GM23248 (cell line): ENCODE measurements around the gene CLIC4. TPM values are rescaled to one million over a fixed set of nuclear protein-coding genes. Genes with fewer than 3 reads are reported as not detected.
A peak's percentile ranks its signal among the peaks of the same experiment; 100 is the strongest.

Experiments
- DNase-seq: peaks from one replicate; pipeline ENCODE4 v3.0.0-alpha.2; 2015
- H2AFZ ChIP-seq: fragments of 200-600 bp; sonication (generic); 2 replicates; pipeline ENCODE4 v1.6.1; 2016; ENCODE audit warnings: antibody characterized with exemption
- H3F3A ChIP-seq: fragments of 200-600 bp; sonication (generic); 2 replicates; pipeline ENCODE4 v1.6.1; 2016; ENCODE audit warnings: mild to moderate bottlenecking, antibody characterized with exemption, mixed run types; ENCODE audit not compliant: insufficient read depth
- H3K27ac ChIP-seq: fragments of 200-600 bp; sonication (generic); 2 replicates; pipeline ENCODE4 v1.5.1; 2016; ENCODE audit warnings: mild to moderate bottlenecking
- H3K27me3 ChIP-seq: fragments of 200-600 bp; sonication (generic); replicated peaks from 2 replicates; pipeline ENCODE4 v1.6.1; 2016; ENCODE audit warnings: mild to moderate bottlenecking; ENCODE audit not compliant: insufficient read depth
- H3K36me3 ChIP-seq: fragments of 200-600 bp; sonication (generic); 2 replicates; pipeline ENCODE4 v1.6.1; 2016; ENCODE audit warnings: low read depth, mild to moderate bottlenecking
- H3K4me1 ChIP-seq: fragments of 200-600 bp; sonication (generic); 2 replicates; pipeline ENCODE4 v1.6.1; 2016; ENCODE audit warnings: mild to moderate bottlenecking; ENCODE audit not compliant: insufficient read depth
- H3K4me2 ChIP-seq: fragments of 200-600 bp; sonication (generic); one replicate; pipeline ENCODE4 v1.6.1; 2016; ENCODE audit warnings: mild to moderate bottlenecking; ENCODE audit not compliant: unreplicated experiment
- H3K4me3 ChIP-seq: fragments of 200-600 bp; sonication (generic); 2 replicates; pipeline ENCODE4 v1.5.1; 2016; ENCODE audit warnings: mild to moderate bottlenecking
- H3K79me2 ChIP-seq: fragments of 200-600 bp; sonication (generic); 2 replicates; pipeline ENCODE4 v1.6.1; 2016; ENCODE audit warnings: mild to moderate bottlenecking; ENCODE audit not compliant: insufficient read depth
- H3K9ac ChIP-seq: fragments of 200-600 bp; sonication (generic); 2 replicates; pipeline ENCODE4 v1.6.1; 2016; ENCODE audit warnings: mild to moderate bottlenecking
- H3K9me2 ChIP-seq: fragments of 200-600 bp; sonication (generic); 2 replicates; pipeline ENCODE4 v1.6.1; 2016; ENCODE audit warnings: mixed run types, mild to moderate bottlenecking, moderate library complexity; ENCODE audit not compliant: insufficient read depth
- H3K9me3 ChIP-seq: fragments of 200-600 bp; sonication (generic); one replicate; pipeline ENCODE4 v1.6.1; 2017; ENCODE audit warnings: low read depth
- H4K20me1 ChIP-seq: fragments of 200-600 bp; sonication (generic); 2 replicates; pipeline ENCODE4 v1.6.0; 2016; ENCODE audit not compliant: insufficient read depth
- EZH2 ChIP-seq: fragments of 200-600 bp; sonication (generic); IDR thresholded peaks from 2 replicates; pipeline ENCODE4 v1.6.1; 2018; ENCODE audit warnings: antibody characterized with exemption, mild to moderate bottlenecking; ENCODE audit not compliant: insufficient read depth, poor library complexity, severe bottlenecking
- EZH2phosphoT487 ChIP-seq: fragments of 200-600 bp; sonication (generic); IDR thresholded peaks from 2 replicates; pipeline ENCODE4 v1.6.1; 2018; ENCODE audit warnings: antibody characterized with exemption, moderate library complexity, mild to moderate bottlenecking, low read depth; ENCODE audit not compliant: insufficient read depth
- WGBS, 2 experiments: methylation state at CpG; one replicate each; pipeline ENCODE4 v1.1.6; 2015 to 2017; ENCODE audit warnings: low lambda C conversion rate in 2 of 2, low coverage in 1 of 2; ENCODE audit errors: missing lambda C conversion rate in 2 of 2; 5-methylcytosine and 5-hydroxymethylcytosine counted together
- in situ Hi-C: fragments of 300-500 bp; cut with MboI; formaldehyde crosslinking; loops from 2 replicates; pipeline ENCODE4 v1.15.0; 2020
- polyA plus RNA-seq: library from polyadenylated mRNA; unstranded; fragments of >200 nt; fragmentation: Nextera tagmentation; extraction: Ambion mirVana; gene quantifications from 2 replicates; pipeline ENCODE4 v1.2.1, GENCODE V29; 2016
- total RNA-seq: library from RNA; depleted of rRNA; stranded (reverse); fragments of >200 nt; shearing (Covaris generic); gene quantifications from 2 replicates; pipeline ENCODE4 v1.2.3, GENCODE V29; 2014

The CLIC4 gene
- total and polyA plus RNA-seq, 2 experiments from 2014 or later, result 1,380 to 1,665 TPM

- H4K20me1 ChIP-seq, result no peaks in the 10 kb centered on the region
- no peaks in the 10 kb centered on the region for H3K9me3 ChIP-seq
- peaks cover 30% of the 10 kb centered on the region for H3F3A ChIP-seq
- H3K4me2 ChIP-seq, result no peak overlapping the region
- 28 to 62% methylated on average over 1 to 4 of the region's 4 CpGs for WGBS, 2 experiments
- H3K4me1 ChIP-seq, result peaks cover 43% of the 10 kb centered on the region
- H3K79me2 ChIP-seq, result peaks cover 12% of the 10 kb centered on the region
- no peaks in the 10 kb centered on the region for H3K36me3 ChIP-seq
- no peak overlapping the region for H3K4me3 ChIP-seq
- H3K9ac ChIP-seq, result no peak overlapping the region
- in situ Hi-C loops, result no loop called here
- H3K9me2 ChIP-seq, result no peaks in the 10 kb centered on the region
- H3K27ac ChIP-seq, result peak overlapping the region; percentile 48; the same call in 1 of the 2 replicates
- TF ChIP-seq EZH2phosphoT487 (no peak), EZH2 (no peak)
- DNase-seq, result peak; percentile 75
- H3K27me3 ChIP-seq, result no peaks in the 10 kb centered on the region
- no peak overlapping the region for H2AFZ ChIP-seq
Observed at GRCh38 chr1:24707687-24708086, 37.6 kb upstream of the CLIC4 start.

- no peak for DNase-seq
- H2AFZ ChIP-seq, result no peak overlapping the region
- no peaks in the 10 kb centered on the region for H3K9me3 ChIP-seq
- H3K36me3 ChIP-seq, result no peaks in the 10 kb centered on the region
- TF ChIP-seq EZH2phosphoT487 (no peak), EZH2 (no peak)
- no peak overlapping the region for H3K9ac ChIP-seq
- no peaks in the 10 kb centered on the region for H3K27me3 ChIP-seq
- H3K27ac ChIP-seq, result no peak overlapping the region
- no peaks in the 10 kb centered on the region for H3K9me2 ChIP-seq
- H3K4me1 ChIP-seq, result peaks cover 56% of the 10 kb centered on the region
- H3K4me2 ChIP-seq, result no peak overlapping the region
- WGBS, 2 experiments, result 72 to 76% methylated on average over 4 of the region's 4 CpGs
- H3K79me2 ChIP-seq, result peaks cover 12% of the 10 kb centered on the region
- no peak overlapping the region for H3K4me3 ChIP-seq
- H4K20me1 ChIP-seq, result no peaks in the 10 kb centered on the region
- in situ Hi-C loops, result no loop called here
- peaks cover 39% of the 10 kb centered on the region for H3F3A ChIP-seq
Observed at GRCh38 chr1:24708938-24709337, 36.3 kb upstream of the CLIC4 start.

- Histone ChIP-seq H3F3A (peaks cover 47% of the 10 kb centered on the region), H3K27ac (peak overlapping the region; percentile 33; the same call in 1 of the 2 replicates), H3K9me2 (no peaks in the 10 kb centered on the region), H3K79me2 (peaks cover 20% of the 10 kb centered on the region), H3K36me3 (no peaks in the 10 kb centered on the region), H3K4me1 (peaks cover 60% of the 10 kb centered on the region), H2AFZ (no peak overlapping the region), H3K4me3 (no peak overlapping the region), H3K4me2 (no peak overlapping the region), H3K27me3 (no peaks in the 10 kb centered on the region), H3K9ac (no peak overlapping the region), H3K9me3 (no peaks in the 10 kb centered on the region), H4K20me1 (no peaks in the 10 kb centered on the region)
- DNase-seq, result no peak
- TF ChIP-seq EZH2 (no peak), EZH2phosphoT487 (no peak)
- in situ Hi-C loops, result no loop called here
- WGBS, 2 experiments, result 71 to 73% methylated on average over 5 of the region's 5 CpGs
Observed at GRCh38 chr1:24709791-24710441, 35.3 kb upstream of the CLIC4 start.

- no peak overlapping the region for H3K27ac ChIP-seq
- H3K27me3 ChIP-seq, result no peaks in the 10 kb centered on the region
- H3K36me3 ChIP-seq, result no peaks in the 10 kb centered on the region
- H3K4me1 ChIP-seq, result peaks cover 60% of the 10 kb centered on the region
- H3F3A ChIP-seq, result peaks cover 46% of the 10 kb centered on the region
- in situ Hi-C loops, result no loop called here
- H3K9ac ChIP-seq, result no peak overlapping the region
- no peak for DNase-seq
- peaks cover 16% of the 10 kb centered on the region; the same call in 1 of the 2 replicates for H3K79me2 ChIP-seq
- no peaks in the 10 kb centered on the region for H4K20me1 ChIP-seq
- no peak overlapping the region for H3K4me2 ChIP-seq
- no peak overlapping the region for H2AFZ ChIP-seq
- no peak overlapping the region for H3K4me3 ChIP-seq
- H3K9me2 ChIP-seq, result no peaks in the 10 kb centered on the region
- 89 to 91% methylated on average over 4 of the region's 4 CpGs for WGBS, 2 experiments
- TF ChIP-seq EZH2 (no peak), EZH2phosphoT487 (no peak)
- no peaks in the 10 kb centered on the region for H3K9me3 ChIP-seq
Observed at GRCh38 chr1:24711329-24711728, 33.9 kb upstream of the CLIC4 start.

- in situ Hi-C loops, result no loop called here
- H3K4me1 ChIP-seq, result peaks cover 53% of the 10 kb centered on the region
- no peaks in the 10 kb centered on the region for H3K9me2 ChIP-seq
- H3K36me3 ChIP-seq, result no peaks in the 10 kb centered on the region
- peaks cover 27% of the 10 kb centered on the region; the same call in 1 of the 2 replicates for H3K79me2 ChIP-seq
- H2AFZ ChIP-seq, result peak overlapping the region; percentile 20; the same call in 1 of the 2 replicates
- peak overlapping the region; percentile 73; the same call in 1 of the 2 replicates for H3K9ac ChIP-seq
- peak; percentile 71 for DNase-seq
- peaks cover 58% of the 10 kb centered on the region for H3F3A ChIP-seq
- H3K4me2 ChIP-seq, result peak overlapping the region; percentile 41
- H3K4me3 ChIP-seq, result no peak overlapping the region
- no peaks in the 10 kb centered on the region for H3K27me3 ChIP-seq
- peak overlapping the region; percentile 93 for H3K27ac ChIP-seq
- no peaks in the 10 kb centered on the region for H3K9me3 ChIP-seq
- TF ChIP-seq EZH2 (no peak), EZH2phosphoT487 (no peak)
- WGBS, 2 experiments, result 56 to 59% methylated on average over 4 of the region's 4 CpGs
- H4K20me1 ChIP-seq, result no peaks in the 10 kb centered on the region
Observed at GRCh38 chr1:24713176-24713575, 32.1 kb upstream of the CLIC4 start.
